ENCODE measurements around the gene RASSF3. TPM values are rescaled to one million over a fixed set of nuclear protein-coding genes. Genes with fewer than 3 reads are reported as not detected.

The RASSF3 gene
- total and polyA plus RNA-seq, 2 of the 13 experiments (the other 11 are each of a cell fraction or from before 2014, with no cell fraction given), result 15.5 to 16.0 TPM

- TF ChIP-seq ARID4A (CRISPR knock-in tag; IDR thresholded peaks at IDR 0.05; ENCODE audit: borderline replicate concordance) (no peak), ZNF550 (CRISPR knock-in tag; IDR thresholded peaks at IDR 0.05; ENCODE audit: borderline replicate concordance) (no peak), CTCF (CRISPR knock-in tag; IDR thresholded peaks at IDR 0.05) (no peak), ZNF709 (CRISPR knock-in tag; IDR thresholded peaks at IDR 0.05) (no peak), XRCC5 (optimal IDR thresholded peaks at IDR 0.05; ENCODE audit: low read length) (no peak)
These were observed 11.5 kb upstream of the RASSF3 start (continued) for GRCh38 chr12:64598831-64599230.

GRCh38 chr12:64600164-64600561 lies 10.1 kb upstream of the RASSF3 start:
- Histone ChIP-seq H3K79me2 (ENCODE audit: insufficient read depth, low read length) (no peaks in the 10 kb centered on the region), H4K20me1 (ENCODE audit: insufficient read depth, low read length) (no peaks in the 10 kb centered on the region), H3K36me3 (replicated peaks in 1 of 2; ENCODE audit: control insufficient read depth in 1 of 2, insufficient read depth in 2 of 2, low read length in 2 of 2) (no peaks in the 10 kb centered on the region), H3K27me3 (ENCODE audit: control insufficient read depth in 1 of 2, insufficient read depth in 2 of 2, low read length in 2 of 2) (no peaks in the 10 kb centered on the region), H3K4me1 (ENCODE audit: insufficient read depth, low read length) (peaks cover 28% of the 10 kb centered on the region), H2AFZ (ENCODE audit: low read length) (no peak overlapping the region), H3K4me2 (ENCODE audit: low read depth, low read length) (no peak overlapping the region), H3K4me3 (replicated peaks in 1 of 3; ENCODE audit: insufficient read depth in 1 of 3, low read depth in 2 of 3, low read length in 3 of 3) (no peak overlapping the region), H3K9me3 (ENCODE audit: low read length) (no peaks in the 10 kb centered on the region), H3K27ac (ENCODE audit: extremely low read length, insufficient read depth, low read length) (no peak overlapping the region), H3K9ac (ENCODE audit: insufficient read depth, low read depth, low read length) (no peak overlapping the region)
- 0% methylated on average over 2 of the region's 2 CpGs for WGBS (ENCODE audit: low lambda C conversion rate)
- BruUV-seq (replicated peaks), result no TSS peak
- DNase-seq (ENCODE audit: low spot score), result no peak
- no peak for FAIRE-seq
- ATAC-seq, result no peak
- ChIA-PET CTCF (ENCODE audit: low intra/inter-chr PET ratio, low total read pairs) (no interaction called here), POLR2A (no interaction called here)
- intact Hi-C loops (cut with micrococcal nuclease; ENCODE audit: unreplicated experiment) (no loop called here), in situ Hi-C loops (cut with HindIII; ENCODE audit: extremely low pct_ligation_motif_present, low pct_unique_long_range_greater_than_20kb) (no loop called here)
- TF ChIP-seq ZNF687 (CRISPR knock-in tag; IDR thresholded peaks at IDR 0.05) (no peak), HOXA3 (CRISPR knock-in tag; IDR thresholded peaks at IDR 0.05) (no peak), TARDBP (CRISPR knock-in tag; IDR thresholded peaks at IDR 0.05) (no peak), TCF12 (IDR thresholded peaks at IDR 0.05) (no peak), TCF12 (CRISPR knock-in tag; IDR thresholded peaks at IDR 0.05) (no peak)

Data from HepG2 (cell line).